Endometrial microvascular endothelial cells (primary cell): Measurements from ENCODE around the gene MYH3. TPM values are rescaled to one million over a fixed set of nuclear protein-coding genes. Genes with fewer than 3 reads are reported as not detected.
"Not testable (repeated sequence)": the region's sequence is repeated elsewhere in the genome, so short reads cannot be mapped to it uniquely, and the experiment has no call there.

Experiments
- in situ Hi-C: cut with HindIII; loops from 2 replicates; pipeline ENCODE4 v1.10.0; 2017; ENCODE audit warnings: low sequenced_read_pairs, low pct_unique_long_range_greater_than_20kb; ENCODE audit errors: inconsistent ontology term
- total RNA-seq: library from RNA; depleted of rRNA; stranded (reverse); fragments of >200 nt; gene quantifications from one replicate; pipeline ENCODE4 v1.2.3, GENCODE V29; 2015; ENCODE audit errors: inconsistent ontology term

The MYH3 gene
- 0.09 TPM for total RNA-seq

DNA sequence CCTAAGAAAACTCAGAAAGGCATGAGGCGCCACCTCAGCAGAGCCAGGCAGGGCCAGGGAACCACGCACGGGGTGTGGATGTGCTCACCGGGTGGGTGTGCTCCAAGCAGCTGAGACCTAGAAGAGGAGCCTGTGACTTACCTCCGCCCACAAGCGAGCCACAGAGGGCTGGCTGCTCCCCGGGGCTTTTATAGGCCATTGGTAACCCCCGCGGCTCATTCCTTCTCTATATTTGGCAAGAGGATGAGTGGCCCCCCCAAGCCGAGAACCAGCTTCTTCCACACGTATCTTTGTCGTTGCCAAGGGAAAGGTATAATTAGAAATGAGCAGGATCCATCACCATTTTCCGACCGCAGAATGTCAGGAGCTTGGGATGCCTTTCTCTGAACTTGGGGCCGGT lies at the start of gene MYH3:
TSS of gene MYH3 (minus strand) at position 162 of the 400 bp plus-strand sequence. CDS start 2,245 bp downstream, outside the sequence.
- in situ Hi-C loops: no loop called here

DNA sequence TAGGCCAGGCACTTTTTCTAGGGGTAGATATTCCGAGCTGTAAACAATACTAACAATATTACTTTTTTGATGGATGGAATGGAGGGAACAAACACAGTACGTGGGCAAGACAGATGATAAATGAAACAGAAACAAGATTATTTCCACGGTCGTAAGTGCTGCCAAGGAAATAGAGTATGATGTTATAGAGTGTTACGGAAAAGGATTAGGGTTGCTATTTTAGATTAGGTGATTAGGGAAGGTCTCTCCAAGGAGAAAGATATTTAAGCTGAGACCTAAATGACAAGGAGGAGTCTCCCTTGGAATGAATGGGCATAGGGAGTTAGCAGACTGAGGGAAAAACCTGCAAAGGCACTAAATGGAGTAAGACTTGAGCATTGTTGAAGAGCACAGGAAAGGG lies 48.6 kb upstream of the MYH3 start:
- in situ Hi-C loops: no loop called here

DNA sequence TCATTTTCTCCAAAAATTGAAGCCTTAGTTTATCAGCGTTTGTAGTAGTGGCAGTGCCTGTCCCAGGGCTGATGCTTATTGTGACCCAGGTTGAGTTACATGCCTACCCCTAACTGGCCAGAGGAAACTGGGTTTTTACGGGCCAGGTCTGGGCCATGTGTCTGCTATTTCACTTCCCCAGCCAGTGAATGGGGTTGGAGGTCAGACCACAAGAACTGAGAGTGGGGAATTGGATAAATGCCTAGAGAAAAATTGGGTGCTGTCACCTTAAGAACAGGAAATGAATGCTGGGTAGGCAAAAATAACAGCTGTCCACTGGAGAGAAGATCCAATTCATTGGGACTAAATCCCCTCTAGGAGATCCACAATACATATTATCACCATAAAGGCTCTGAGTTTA lies 45.5 kb upstream of the MYH3 start:
- in situ Hi-C loops: no loop called here

DNA sequence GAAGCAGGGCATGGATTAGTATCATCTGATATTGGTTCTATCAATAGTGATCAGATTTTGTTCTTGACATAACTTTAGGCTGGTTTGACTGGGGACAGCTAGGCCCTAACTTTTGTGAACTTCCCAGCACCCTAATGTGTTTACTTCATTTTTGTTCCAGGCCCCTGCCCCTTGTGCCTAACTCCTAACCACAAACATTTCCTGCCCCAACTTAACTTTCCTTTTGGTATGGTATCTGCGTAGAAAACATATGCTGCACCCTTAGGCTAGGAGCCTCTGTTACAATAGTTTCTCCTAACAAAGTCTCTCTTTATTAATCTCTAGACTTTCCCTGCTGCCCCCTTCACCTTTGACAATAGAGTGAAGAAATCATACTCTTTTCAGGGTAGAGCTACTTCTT lies 42.7 kb upstream of the MYH3 start:
- in situ Hi-C loops: no loop called here

DNA sequence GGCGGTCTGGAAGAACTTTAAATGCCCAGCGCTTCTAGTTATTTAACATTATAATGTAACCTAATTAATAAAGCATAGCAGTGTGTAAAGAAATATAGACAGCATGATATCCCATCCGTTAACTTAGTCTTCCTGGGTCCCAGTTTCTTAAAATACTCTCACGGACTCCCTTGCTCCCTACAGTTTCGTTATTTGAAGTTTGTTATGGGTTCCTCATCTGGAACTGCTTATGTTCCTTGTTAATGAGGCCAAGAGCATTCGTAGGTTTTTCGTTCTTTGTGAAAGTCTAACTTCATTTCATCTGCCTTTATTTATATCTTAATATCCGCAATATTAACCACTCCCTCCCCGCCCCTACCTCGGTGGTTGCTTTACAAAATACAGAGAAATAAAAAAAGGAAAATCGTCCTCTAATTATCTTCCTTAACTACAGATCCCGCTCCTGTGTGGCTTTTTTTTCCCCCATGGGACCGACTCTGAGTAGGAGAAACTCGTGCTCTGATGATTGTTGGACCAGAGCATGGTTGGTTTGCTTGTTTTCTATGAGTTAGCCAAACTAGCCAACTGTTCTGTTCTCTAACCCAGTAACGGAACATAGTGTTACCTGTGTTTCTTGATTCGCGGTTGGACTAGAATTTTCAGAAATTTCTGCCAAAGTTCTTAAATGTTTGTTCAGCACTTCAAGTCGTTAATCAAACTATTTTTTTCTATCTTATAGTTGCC lies 41.1 kb upstream of the MYH3 start:
- in situ Hi-C loops: no loop called here

DNA sequence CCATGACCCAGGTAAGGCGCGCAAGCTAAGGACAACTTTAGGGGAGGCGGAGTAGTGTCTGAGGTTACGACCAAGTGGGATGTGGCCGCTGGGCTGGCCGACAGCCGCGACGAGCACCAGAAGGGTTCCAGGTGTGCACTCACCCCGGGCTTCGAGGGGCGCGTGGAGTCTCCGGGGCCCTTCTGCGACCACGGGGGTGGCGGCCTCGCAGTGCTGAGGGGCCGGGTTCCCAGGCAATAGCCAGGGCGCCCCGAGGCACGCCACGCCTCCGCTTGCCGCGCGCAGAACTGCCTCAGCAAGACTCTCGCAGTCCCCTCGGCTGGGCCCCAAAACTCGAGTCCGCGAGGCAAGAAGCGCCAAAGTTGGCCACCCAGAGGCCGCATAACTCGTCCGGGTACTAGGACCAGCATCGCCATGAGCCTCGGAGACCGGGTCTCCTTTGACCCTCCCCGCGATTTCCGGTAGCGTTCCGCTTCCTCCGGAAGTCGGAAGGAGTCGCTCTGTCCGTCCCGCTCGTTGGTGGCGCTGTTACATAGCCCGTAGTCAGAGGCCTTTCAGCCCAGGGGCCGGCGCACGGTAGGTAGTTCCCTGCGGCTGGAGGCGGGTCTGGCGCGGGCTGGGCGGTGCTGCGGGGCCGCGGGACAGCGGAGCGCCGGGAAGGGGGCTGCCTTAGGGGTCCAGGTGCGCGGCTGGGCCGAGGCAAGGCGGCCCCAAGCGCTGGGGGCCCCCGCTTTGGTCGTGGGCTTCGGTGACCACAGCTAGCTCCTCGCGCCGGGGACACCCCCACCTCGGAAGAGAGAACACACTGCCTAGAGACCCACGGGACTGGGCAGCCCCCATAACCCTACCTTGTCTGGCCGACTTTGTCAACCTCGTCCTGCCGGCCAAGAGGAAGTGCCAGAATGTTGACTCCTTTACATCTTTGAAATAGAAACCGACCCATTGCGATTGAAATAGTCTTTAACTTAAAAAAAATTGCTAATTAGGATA lies 40.3 kb upstream of the MYH3 start, which contains the start of the genes ADPRM and SCO1:
TSS of gene ADPRM (plus strand) at position 503 of the 990 bp plus-strand sequence. CDS start 7,333 bp downstream, outside the sequence.
TSS of gene SCO1 (minus strand) at position 442 of the 990 bp plus-strand sequence. CDS start at position 416, 26 bp downstream.
- in situ Hi-C loops: no loop called here

DNA sequence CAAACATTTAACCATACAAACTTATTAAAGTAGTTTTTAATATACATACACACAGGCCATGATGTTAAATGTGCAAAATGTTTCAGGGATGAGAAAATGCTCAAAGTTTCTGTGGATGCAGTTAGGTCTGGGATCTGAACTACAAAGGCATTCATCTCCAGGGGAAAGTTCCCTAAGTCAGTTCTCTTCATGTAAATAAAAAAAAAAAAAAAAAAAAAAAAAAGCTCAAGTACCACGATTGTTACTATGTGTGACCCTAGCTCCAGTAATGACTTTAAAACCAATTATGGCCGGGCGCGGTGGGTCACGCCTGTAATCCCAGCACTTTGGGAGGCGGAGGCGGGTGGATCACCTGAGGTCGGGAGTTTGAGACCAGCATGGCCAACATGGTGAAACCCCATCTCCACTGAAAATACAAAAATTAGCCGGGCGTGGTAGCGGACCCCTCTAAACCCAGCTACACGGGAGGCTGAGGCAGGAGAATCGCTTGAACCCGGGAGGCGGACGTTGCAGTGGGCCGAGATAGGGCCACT lies 38.8 kb upstream of the MYH3 start:
- in situ Hi-C loops: not testable (repeated sequence)

DNA sequence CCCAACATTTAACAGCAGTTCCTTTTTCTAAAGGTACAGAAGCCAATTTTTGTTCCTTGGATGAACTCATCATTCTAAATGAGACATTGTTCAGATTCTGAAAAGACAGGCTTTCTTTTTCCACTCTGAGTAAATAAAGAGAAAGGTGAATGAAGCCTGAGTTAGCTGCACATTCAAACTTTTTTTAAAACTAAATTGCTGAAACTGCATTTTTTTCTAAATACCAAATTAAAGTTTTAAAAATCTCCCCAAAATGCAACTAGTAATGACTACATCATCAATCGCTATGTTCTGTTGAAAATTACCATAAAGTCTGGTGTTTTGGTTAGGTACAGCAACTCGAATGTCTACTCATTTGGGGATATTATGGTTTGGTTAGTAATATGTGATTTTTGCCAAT lies 30.4 kb upstream of the MYH3 start:
- in situ Hi-C loops: no loop called here

DNA sequence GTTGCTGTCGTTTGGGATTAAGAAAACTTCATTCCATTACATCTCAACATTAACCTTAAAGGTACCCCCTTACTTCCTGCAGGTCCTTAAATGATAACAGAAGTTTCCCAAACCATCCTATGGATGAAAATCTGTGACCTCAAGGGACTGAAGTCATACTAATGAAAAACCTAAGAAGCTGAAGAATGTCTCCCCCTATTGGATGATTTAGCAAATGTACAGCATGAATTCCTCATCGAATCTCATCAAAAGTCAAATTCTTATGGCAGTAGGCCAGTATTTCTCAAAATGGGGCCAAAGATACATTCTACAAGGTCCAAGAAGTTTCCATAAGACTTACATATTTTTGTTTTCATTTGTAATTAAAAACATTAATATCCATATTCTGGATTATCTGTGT lies 26.7 kb upstream of the MYH3 start:
- in situ Hi-C loops: no loop called here

DNA sequence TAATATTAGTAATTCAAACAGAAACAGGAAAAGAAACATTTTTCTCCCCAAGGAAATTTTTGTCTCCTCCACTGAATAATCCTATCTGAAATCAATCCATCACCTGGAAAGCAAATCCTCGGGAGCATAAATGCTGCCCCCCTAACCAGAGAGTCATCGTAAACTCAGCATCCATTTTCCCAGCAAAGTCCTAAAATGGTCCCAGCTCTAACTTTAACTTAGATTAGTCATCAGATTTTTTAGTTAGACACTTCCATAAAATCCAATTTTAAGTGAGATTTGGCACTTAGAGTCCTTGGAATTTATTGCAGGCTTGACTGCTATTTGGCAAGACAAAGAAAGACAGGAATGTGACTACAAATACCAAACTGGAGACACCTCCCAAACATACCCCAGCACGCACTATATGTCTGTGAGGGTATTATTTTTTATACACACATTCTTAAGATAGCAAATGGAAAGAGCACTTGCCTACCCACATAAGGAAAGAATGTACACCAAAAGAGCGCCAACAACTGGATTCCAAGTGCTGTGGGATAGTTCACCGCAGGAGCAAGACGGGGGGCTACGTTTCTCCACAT lies 24.8 kb upstream of the MYH3 start:
- in situ Hi-C loops: no loop called here

DNA sequence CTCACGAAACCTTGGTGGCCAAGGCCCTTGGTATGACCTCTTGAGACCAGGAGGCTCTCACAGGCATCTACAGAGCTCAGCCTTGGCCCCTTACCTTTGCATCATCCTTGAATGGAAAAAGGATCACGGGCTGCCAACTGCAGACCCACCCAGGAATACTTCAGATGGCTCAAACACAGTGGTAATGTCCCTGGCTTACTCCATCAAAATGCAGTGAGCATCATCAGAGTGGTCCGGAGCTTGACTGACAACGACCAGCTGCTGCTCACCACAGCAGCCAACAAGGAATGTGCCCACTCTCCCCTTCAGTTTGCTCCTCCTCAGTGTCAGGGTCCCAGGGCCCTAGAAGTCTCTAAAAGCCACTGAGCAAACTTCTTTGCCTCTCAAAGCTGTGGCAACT lies 17.6 kb upstream of the MYH3 start:
- in situ Hi-C loops: no loop called here

DNA sequence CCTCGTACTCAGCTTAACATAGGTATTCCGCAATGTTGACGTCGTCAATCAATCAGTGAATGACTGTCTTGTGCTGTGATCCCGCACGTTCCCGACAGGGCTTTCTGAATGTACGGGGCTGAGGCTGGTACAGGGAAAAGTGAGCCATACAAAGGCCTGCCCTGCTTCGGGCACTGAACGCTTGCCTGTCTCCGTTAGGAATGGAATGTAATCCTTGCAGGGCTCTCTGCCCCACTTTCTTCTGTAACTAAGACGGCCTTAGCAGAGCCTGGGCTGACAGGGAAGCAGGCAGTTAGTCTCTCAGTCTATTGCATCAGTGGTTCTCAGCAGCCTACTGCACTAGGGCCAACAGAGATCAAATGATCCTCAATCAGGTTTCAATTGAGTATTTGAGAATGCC lies 16.2 kb upstream of the MYH3 start:
- in situ Hi-C loops: no loop called here

DNA sequence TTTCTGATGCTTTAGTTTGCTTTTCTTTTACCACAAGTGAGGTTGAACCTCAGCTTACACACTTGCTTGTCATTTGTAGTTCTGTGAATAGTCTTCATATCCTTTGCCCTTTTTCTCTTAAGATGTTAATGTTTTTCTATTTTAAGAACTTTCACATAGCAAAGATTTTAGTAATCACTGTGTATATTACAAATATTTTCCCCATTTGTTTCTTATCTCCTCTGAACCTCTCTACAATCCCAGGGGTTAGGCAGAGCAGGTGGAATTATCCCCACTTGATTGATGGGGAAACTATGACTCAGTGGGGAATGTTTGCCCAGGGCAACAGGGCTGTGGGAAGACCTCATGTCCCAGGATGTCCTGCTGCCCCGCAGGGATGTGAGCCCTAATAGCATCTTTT lies 11.7 kb upstream of the MYH3 start:
- in situ Hi-C loops: no loop called here

DNA sequence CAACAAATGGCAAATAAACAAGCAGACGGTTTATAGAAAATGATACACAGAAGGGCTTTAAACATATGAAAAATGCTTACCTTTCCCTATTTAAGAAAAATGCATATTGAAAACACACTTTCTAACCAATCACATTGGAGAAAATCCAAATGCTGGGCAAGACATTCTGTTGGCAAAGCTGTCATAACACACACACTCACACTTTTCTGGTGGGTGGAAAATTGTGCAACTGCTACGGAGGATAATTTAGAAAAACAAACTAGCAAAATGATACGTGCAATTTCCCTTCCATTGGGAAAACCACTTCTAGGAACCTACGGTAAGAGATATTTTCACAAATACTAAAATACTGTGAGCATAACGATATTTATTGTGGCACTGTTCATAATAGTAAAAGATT lies 9.8 kb upstream of the MYH3 start:
- in situ Hi-C loops: no loop called here

DNA sequence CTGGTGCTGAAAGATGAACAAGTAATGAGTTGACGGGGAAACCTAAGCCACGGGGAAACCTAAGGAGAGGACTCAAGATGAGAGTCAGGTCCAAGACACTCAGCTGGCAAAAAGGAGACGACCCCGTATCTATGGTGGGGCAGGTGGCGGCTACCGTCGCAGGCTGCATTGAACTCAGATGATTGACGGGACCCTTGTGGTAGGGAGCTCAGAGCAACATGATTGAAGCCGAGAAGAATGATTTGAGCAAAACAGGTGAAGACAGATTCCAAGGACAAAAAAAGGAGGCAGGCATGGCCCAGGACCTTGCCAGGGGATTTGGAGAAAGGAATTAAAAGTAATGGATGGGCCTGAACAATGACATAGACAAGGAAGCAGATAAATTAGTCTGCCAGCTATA lies 7.5 kb upstream of the MYH3 start:
- in situ Hi-C loops: no loop called here

DNA sequence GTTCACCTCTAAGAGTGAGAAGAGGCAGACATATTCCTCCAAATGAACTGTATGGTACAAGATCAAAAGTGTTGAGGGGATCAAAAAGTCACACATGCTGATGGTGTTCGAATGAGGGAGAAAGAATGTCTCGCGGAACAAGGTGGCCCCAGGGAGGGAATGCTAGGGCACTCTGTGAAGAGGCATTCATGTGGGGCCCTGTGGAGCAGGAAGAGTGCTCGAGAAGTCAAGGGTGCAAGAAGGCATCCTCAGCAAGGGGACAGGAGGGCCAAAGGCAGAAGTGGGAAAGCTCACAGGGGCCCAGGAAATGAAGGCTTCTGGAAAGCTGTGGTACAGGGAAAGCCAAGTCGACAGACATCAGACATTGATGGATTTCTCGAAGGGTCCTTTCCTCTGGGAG lies 6.1 kb upstream of the MYH3 start:
- in situ Hi-C loops: no loop called here

DNA sequence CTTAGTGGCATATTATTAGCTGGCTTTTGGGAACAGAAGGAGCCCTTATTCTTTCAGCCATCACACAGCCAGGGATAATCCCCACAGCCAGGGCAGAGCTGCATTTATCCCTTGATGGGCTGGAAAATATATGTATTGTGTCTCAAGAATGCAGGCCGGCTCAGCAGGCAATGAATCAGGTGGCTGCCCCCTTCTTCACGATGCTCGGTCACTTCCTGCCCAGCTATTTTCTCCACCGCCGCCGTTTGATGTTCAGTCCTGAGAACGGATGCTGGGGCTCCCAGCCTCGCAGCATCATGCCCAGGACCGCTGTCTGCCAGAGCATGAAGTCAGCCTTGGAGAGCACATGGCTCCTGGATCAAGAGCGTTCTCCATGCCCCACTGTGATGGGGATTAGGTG lies 4.3 kb upstream of the MYH3 start:
- in situ Hi-C loops: no loop called here

DNA sequence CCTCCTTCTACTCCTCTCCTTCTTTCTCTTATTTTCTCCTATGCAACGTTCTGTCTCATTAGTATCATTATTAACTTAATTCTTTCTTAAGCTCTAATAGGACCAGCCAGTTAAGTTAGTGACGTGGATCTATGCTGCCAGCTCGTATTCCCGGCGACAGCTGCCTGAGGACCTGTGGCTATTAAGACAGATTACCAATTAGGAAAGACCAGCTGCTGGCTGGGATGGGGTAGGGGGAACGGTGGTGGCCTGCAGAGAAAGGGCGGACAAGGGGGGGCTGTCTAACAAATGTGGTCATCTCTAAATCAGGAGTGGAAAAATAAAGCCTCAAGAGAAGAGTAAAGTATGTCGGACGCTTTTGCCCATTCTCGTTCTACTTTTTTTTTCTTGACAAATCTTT lies 770 bp upstream of the MYH3 start:
- in situ Hi-C loops: no loop called here

DNA sequence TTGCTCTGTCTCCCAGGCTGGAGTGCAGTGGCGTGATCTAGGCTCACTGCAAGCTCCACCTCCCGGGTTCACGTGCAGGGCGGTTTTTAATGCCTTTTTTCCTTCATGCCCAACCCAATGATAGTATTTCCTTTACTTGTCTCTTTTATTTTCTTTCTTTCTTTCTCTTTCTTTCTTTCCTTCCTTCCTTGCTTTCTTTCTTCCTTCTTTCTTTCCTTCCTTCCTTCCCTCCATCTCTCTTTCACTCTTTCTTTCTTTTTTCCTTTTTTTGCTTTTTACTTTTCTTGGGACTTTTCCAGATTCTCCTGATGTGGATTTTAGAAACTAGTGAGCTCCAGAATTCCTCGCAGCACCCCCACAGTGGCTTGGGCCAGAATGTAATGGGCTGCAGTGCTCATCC lies 3.1 kb downstream of the MYH3 start:
- in situ Hi-C loops: no loop called here
